COR-L47 (cell line): Measurements from ENCODE around the gene SPHK1.

Experiments used
- DNase-seq: peaks from one replicate; lab custom pipeline; 2025; lab: John Stamatoyannopoulos, UW

SPHK1 gene

GRCh38 chr17:76384987-76385891, 830 bp downstream of the SPHK1 start:
- DNase-seq: no peak

- peak; percentile 63 for DNase-seq
These were observed 1.7 kb downstream of the SPHK1 start for GRCh38 chr17:76385892-76386786.

GRCh38 chr17:76386966-76387765, 2.8 kb downstream of the SPHK1 start:
- DNase-seq: no peak

GRCh38 chr17:76388966-76389888, 4.8 kb downstream of the SPHK1 start:
- DNase-seq: no peak

- DNase-seq: no peak
These were observed 5.6 kb downstream of the SPHK1 start for GRCh38 chr17:76390003-76390421.

GRCh38 chr17:76391200-76391715, 6.8 kb downstream of the SPHK1 start:
- no peak for DNase-seq

- DNase-seq: no peak
These were observed 9.8 kb downstream of the SPHK1 start for GRCh38 chr17:76394166-76394565.

GRCh38 chr17:76395980-76396379, 11.6 kb downstream of the SPHK1 start:
- DNase-seq: no peak

- DNase-seq: no peak
These were observed 12.8 kb downstream of the SPHK1 start for GRCh38 chr17:76397184-76397583.

GRCh38 chr17:76397687-76398522, 13.5 kb downstream of the SPHK1 start:
- DNase-seq: peak; percentile 57

- no peak for DNase-seq
These were observed 14.2 kb downstream of the SPHK1 start for GRCh38 chr17:76398523-76399174.

- no peak for DNase-seq
These were observed 15.1 kb downstream of the SPHK1 start for GRCh38 chr17:76399175-76400172.

GRCh38 chr17:76402711-76403110, 18.3 kb downstream of the SPHK1 start:
- DNase-seq: no peak

- no peak for DNase-seq
These were observed 19.8 kb downstream of the SPHK1 start for GRCh38 chr17:76404256-76404655.

- DNase-seq: no peak
These were observed 20.7 kb downstream of the SPHK1 start for GRCh38 chr17:76404976-76405563.

GRCh38 chr17:76405607-76405966, 21.2 kb downstream of the SPHK1 start:
- DNase-seq: no peak

GRCh38 chr17:76405967-76406647, 21.7 kb downstream of the SPHK1 start:
- DNase-seq: peak; percentile 94
